ENCODE measurements around the gene CYP2J2. TPM values are rescaled to one million over a fixed set of nuclear protein-coding genes. Genes with fewer than 3 reads are reported as not detected.

CYP2J2 gene
- total RNA-seq, 1 experiment from 2014 or later = 15.2 TPM

DNA sequence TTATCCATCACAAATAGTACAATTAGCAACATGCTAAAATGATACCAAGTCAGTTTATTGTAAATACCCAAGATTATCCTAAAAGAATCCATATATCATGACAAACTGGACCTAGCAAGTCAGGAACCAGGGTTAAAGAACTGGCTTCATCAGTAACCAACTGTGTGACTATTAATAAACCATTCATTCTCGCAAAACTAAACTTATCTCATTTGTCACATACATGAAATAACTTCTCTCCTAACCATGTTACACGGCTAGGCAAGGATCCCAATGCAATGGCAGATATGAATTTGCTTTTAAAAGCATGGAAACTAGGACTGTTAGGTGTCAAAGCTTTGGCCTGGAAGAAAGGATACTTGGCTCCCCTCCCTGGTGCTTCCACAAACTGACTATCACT, 29.4 kb downstream of the CYP2J2 start:
- TF ChIP-seq, protein P1, sequence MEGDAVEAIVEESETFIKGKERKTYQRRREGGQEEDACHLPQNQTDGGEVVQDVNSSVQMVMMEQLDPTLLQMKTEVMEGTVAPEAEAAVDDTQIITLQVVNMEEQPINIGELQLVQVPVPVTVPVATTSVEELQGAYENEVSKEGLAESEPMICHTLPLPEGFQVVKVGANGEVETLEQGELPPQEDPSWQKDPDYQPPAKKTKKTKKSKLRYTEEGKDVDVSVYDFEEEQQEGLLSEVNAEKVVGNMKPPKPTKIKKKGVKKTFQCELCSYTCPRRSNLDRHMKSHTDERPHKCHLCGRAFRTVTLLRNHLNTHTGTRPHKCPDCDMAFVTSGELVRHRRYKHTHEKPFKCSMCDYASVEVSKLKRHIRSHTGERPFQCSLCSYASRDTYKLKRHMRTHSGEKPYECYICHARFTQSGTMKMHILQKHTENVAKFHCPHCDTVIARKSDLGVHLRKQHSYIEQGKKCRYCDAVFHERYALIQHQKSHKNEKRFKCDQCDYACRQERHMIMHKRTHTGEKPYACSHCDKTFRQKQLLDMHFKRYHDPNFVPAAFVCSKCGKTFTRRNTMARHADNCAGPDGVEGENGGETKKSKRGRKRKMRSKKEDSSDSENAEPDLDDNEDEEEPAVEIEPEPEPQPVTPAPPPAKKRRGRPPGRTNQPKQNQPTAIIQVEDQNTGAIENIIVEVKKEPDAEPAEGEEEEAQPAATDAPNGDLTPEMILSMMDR (IDR thresholded peaks at IDR 0.05; ENCODE audit: unreplicated experiment) = no peak
- CTCF ChIA-PET = no interaction called here
- no peak for DNase-seq
- Mint-ChIP-seq H3K27ac (ENCODE audit: unreplicated experiment) (no peak overlapping the region), H3K4me1 (ENCODE audit: low read depth, unreplicated experiment) (peaks cover 25% of the 10 kb centered on the region), H3K9me3 (ENCODE audit: low read depth, unreplicated experiment) (no peaks in the 10 kb centered on the region), H3K27me3 (ENCODE audit: unreplicated experiment) (no peaks in the 10 kb centered on the region), H3K36me3 (ENCODE audit: insufficient read depth, unreplicated experiment) (no peaks in the 10 kb centered on the region), H3K4me3 (ENCODE audit: low read depth, unreplicated experiment) (no peak overlapping the region)
- no TSS peak for BruUV-seq (replicated peaks)
- intact Hi-C loops (cut with micrococcal nuclease; ENCODE audit: unreplicated experiment) = no loop called here

DNA sequence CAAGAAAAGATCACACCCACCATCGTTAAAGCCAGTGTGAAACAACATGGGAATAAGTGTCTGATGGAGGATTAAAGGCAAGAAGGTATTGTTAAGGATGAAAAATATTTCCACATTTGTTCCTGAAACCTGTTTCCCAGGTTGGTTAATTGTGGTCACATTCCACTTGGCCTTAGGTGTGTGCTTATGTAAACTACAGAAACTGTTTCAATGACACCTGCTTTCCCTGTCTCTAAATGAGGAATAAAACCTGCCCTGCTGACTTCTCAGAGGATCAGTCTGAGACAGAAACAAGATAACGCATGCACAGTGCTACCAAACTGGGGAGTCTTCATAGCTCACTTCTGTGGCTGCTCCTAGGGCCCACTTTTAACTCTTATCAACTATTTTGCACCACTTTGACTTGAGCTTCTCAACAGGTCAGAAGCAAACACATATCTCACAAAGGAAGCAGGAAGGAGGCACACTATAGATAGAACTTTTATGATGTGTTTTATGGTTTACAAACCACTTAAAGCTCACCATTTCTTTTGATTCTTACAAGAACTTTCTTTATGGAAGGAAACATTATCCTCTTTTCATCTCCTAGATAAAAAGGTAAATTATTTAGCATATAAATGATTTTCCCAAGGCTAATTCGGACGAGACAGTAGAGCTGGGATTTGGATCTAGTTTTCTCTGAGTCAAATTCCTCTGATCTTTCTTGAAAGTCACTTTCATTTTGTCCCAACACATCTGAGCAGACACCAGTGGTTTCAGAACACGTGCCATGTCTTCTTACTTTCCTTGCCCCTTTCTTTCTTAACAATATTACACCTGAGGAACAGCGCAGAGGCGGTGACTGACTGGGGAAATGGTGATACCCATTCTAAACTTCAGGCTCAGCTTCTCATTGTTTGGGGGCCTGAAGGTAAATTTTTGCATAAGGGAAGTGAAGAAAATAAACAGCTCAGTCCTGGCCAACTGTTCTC, 33.4 kb downstream of the CYP2J2 start:
- BruUV-seq (replicated peaks) = no TSS peak
- Mint-ChIP-seq H3K4me1 (ENCODE audit: low read depth, unreplicated experiment) (peaks cover 43% of the 10 kb centered on the region), H3K9me3 (ENCODE audit: low read depth, unreplicated experiment) (peaks cover 12% of the 10 kb centered on the region), H3K27me3 (ENCODE audit: unreplicated experiment) (no peaks in the 10 kb centered on the region), H3K27ac (ENCODE audit: unreplicated experiment) (peak overlapping the region; percentile 74), H3K36me3 (ENCODE audit: insufficient read depth, unreplicated experiment) (no peaks in the 10 kb centered on the region), H3K4me3 (ENCODE audit: low read depth, unreplicated experiment) (peak overlapping the region; percentile 15)
- TF ChIP-seq, protein P1 (IDR thresholded peaks at IDR 0.05; ENCODE audit: unreplicated experiment) = no peak
- CTCF ChIA-PET = interaction anchor here (0.6 to 2.0 kb wide), 3 partner anchors 11 to 78 kb away, joined by 3 to 13 read pairs (median 4); no protein-coding TSS in a partner anchor
- intact Hi-C loops (cut with micrococcal nuclease; ENCODE audit: unreplicated experiment) = loop anchor here (5.0 kb wide), 1 partner anchor 34 kb away; the partner anchor contains the start of gene CYP2J2
- DNase-seq = peak; percentile 24

DNA sequence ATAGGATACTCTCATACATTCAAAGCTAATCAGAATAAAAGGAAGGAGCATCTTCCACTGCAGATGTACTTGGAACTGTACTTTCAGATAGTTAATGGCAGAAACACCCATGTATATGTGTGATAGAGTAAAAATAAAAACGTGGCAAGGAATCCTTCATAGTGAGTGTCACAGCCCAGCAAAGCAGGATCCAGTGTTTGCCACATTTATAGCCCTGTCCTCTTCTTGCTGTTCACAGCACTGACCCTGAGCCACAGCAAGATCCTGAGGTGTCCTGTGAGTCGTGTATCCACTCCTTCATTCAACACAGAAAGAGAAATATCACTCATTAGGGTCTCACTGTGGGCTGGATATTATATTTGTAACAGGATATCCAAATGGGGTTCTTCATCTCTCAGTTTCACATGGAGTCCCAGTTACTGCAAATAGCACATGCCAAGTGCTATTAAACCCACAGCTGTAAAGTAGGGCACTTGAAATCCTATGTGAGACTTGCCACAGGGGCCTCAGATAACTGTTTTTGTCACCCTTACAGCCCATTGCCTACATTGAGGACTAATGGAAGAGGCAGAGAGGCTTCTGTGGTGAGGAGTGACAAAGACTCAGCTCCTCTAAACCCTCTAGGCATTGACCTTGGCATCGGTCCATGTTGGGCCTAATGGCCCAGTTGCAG, 41.3 kb downstream of the CYP2J2 start:
- Mint-ChIP-seq H3K36me3 (ENCODE audit: insufficient read depth, unreplicated experiment) (peaks cover 5% of the 10 kb centered on the region), H3K9me3 (ENCODE audit: low read depth, unreplicated experiment) (peaks cover 9% of the 10 kb centered on the region), H3K4me3 (ENCODE audit: low read depth, unreplicated experiment) (no peak overlapping the region), H3K27ac (ENCODE audit: unreplicated experiment) (no peak overlapping the region), H3K27me3 (ENCODE audit: unreplicated experiment) (no peaks in the 10 kb centered on the region), H3K4me1 (ENCODE audit: low read depth, unreplicated experiment) (no peaks in the 10 kb centered on the region)
- TF ChIP-seq, protein P1 (IDR thresholded peaks at IDR 0.05; ENCODE audit: unreplicated experiment) = no peak
- intact Hi-C loops (cut with micrococcal nuclease; ENCODE audit: unreplicated experiment) = no loop called here
- CTCF ChIA-PET = no interaction called here
- no TSS peak for BruUV-seq (replicated peaks)
- DNase-seq = no peak

DNA sequence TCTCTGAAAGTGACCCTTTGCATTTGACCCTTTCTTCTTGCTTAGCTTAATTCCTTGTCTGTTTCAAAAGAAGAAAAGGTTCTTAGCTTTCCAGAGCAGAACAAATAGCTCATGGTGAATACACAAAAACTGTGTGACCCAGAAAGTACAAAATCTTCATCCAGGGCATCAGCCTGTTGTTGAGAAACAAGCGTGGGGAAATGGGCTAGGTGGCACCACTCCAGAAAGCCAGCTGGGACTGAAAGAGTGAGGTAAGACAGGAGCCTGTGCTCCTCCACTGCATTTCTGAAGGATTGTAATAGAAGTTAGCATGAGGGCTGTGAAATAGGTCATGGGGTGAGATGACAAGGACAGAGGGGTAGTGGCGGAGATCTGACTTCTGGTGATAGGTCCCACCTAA, 45.8 kb downstream of the CYP2J2 start:
- Mint-ChIP-seq H3K27ac (ENCODE audit: unreplicated experiment) (no peak overlapping the region), H3K9me3 (ENCODE audit: low read depth, unreplicated experiment) (no peaks in the 10 kb centered on the region), H3K4me1 (ENCODE audit: low read depth, unreplicated experiment) (no peaks in the 10 kb centered on the region), H3K4me3 (ENCODE audit: low read depth, unreplicated experiment) (no peak overlapping the region), H3K27me3 (ENCODE audit: unreplicated experiment) (no peaks in the 10 kb centered on the region), H3K36me3 (ENCODE audit: insufficient read depth, unreplicated experiment) (peaks cover 5% of the 10 kb centered on the region)
- TF ChIP-seq, protein P1 (IDR thresholded peaks at IDR 0.05; ENCODE audit: unreplicated experiment) = no peak
- intact Hi-C loops (cut with micrococcal nuclease; ENCODE audit: unreplicated experiment) = loop anchor here (5.0 kb wide), 1 partner anchor 1588 kb away; no protein-coding TSS in a partner anchor
- no TSS peak for BruUV-seq (replicated peaks)
- CTCF ChIA-PET = interaction anchor here (1.0 to 6.2 kb wide), 2 partner anchors 66 to 91 kb away, joined by 3 to 71 read pairs; no protein-coding TSS in a partner anchor
- no peak for DNase-seq

Data from Calu3 (cell line).